Measurements from ENCODE around the gene SLC25A13. TPM values are rescaled to one million over a fixed set of nuclear protein-coding genes. Genes with fewer than 3 reads are reported as not detected.

SLC25A13 gene
- total RNA-seq, 2 donors from 2014 or later: 94.3 to 114 TPM

DNA sequence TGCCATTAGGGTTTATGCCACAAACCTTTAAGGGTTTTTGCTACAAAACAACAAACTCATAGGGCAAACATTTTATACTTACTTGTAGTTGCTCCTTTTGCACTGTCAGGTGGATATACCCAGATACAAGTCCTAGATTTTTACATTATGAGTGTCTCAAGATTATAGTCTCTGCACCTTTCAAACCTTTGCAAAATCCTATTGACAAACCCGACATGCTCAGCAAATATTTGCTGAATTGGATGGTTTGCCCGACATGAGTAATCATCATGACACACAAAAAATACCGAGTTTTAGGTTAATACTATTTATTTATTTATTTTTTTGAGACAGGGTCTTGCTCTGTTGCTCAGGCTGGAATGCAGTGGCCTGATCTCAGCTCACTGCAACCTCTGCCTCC lies 117.3 kb downstream of the SLC25A13 start:
- no peaks in the 10 kb centered on the region for H3K9me3 ChIP-seq (ENCODE audit: control insufficient read depth, low read length)
- peaks cover 5% of the 10 kb centered on the region for H3K4me1 Mint-ChIP-seq
- TF ChIP-seq, protein P1, sequence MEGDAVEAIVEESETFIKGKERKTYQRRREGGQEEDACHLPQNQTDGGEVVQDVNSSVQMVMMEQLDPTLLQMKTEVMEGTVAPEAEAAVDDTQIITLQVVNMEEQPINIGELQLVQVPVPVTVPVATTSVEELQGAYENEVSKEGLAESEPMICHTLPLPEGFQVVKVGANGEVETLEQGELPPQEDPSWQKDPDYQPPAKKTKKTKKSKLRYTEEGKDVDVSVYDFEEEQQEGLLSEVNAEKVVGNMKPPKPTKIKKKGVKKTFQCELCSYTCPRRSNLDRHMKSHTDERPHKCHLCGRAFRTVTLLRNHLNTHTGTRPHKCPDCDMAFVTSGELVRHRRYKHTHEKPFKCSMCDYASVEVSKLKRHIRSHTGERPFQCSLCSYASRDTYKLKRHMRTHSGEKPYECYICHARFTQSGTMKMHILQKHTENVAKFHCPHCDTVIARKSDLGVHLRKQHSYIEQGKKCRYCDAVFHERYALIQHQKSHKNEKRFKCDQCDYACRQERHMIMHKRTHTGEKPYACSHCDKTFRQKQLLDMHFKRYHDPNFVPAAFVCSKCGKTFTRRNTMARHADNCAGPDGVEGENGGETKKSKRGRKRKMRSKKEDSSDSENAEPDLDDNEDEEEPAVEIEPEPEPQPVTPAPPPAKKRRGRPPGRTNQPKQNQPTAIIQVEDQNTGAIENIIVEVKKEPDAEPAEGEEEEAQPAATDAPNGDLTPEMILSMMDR (conservative IDR thresholded peaks at IDR 0.05): no peak
- no peak overlapping the region for H3K4me3 ChIP-seq (ENCODE audit: low read length)
- no peak overlapping the region for H3K27ac ChIP-seq (ENCODE audit: low read depth, low read length)
- H3K4me1 ChIP-seq (ENCODE audit: control insufficient read depth, insufficient read depth, low read length): no peaks in the 10 kb centered on the region
- H3K36me3 ChIP-seq (ENCODE audit: control insufficient read depth, insufficient read depth, low read length): peaks cover 27% of the 10 kb centered on the region
- H3K9ac ChIP-seq (ENCODE audit: extremely low read depth, low read length, poor library complexity, severe bottlenecking): no peak overlapping the region
- H3K4me3 Mint-ChIP-seq: no peak overlapping the region
- H3K27ac Mint-ChIP-seq: no peak overlapping the region
- peaks cover 22% of the 10 kb centered on the region for H3K36me3 Mint-ChIP-seq (ENCODE audit: low read depth)
- no peaks in the 10 kb centered on the region for H3K27me3 ChIP-seq (ENCODE audit: control insufficient read depth, insufficient read depth, low read length, poor library complexity, severe bottlenecking)
- no peak for DNase-seq
- H3K9me3 Mint-ChIP-seq: no peaks in the 10 kb centered on the region
- WGBS, 2 experiments (ENCODE audit: insufficient coverage in 1 of 2, insufficient read length in 1 of 2): 96 to 100% methylated on average over 2 to 3 of the region's 3 CpGs
- H3K27me3 Mint-ChIP-seq (ENCODE audit: insufficient read depth): no peaks in the 10 kb centered on the region

DNA sequence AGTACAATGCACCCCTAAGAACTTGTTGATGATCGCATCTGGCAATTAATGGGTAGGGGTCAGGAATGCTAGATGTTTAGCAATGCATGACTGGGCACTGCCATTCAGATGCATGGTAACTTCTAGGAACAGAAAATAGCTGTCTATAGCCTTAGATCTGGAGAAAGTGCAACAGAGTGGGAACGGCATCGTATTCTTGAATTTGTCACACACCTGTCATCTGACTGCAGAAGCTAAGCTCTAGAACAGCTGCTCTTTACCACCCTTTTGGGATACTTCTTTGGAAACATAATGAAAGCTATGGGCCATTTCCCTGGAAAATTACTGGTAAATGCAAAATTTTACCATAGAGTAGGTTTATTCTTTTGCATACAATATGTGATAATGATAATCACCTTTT lies 118.1 kb downstream of the SLC25A13 start:
- no peak for DNase-seq
- no peaks in the 10 kb centered on the region for H3K9me3 Mint-ChIP-seq
- Histone ChIP-seq H3K4me3 (ENCODE audit: low read length) (no peak overlapping the region), H3K9me3 (ENCODE audit: control insufficient read depth, low read length) (no peaks in the 10 kb centered on the region), H3K4me1 (ENCODE audit: control insufficient read depth, insufficient read depth, low read length) (no peaks in the 10 kb centered on the region), H3K27ac (ENCODE audit: low read depth, low read length) (no peak overlapping the region), H3K27me3 (ENCODE audit: control insufficient read depth, insufficient read depth, low read length, poor library complexity, severe bottlenecking) (no peaks in the 10 kb centered on the region), H3K36me3 (ENCODE audit: control insufficient read depth, insufficient read depth, low read length) (peaks cover 27% of the 10 kb centered on the region), H3K9ac (ENCODE audit: extremely low read depth, low read length, poor library complexity, severe bottlenecking) (no peak overlapping the region)
- peaks cover 16% of the 10 kb centered on the region for H3K36me3 Mint-ChIP-seq (ENCODE audit: low read depth)
- H3K27me3 Mint-ChIP-seq (ENCODE audit: insufficient read depth): no peaks in the 10 kb centered on the region
- TF ChIP-seq, protein P1 (conservative IDR thresholded peaks at IDR 0.05): no peak
- H3K4me1 Mint-ChIP-seq: peaks cover 8% of the 10 kb centered on the region
- H3K4me3 Mint-ChIP-seq: no peak overlapping the region
- WGBS, 2 experiments (ENCODE audit: insufficient coverage in 1 of 2, insufficient read length in 1 of 2): 95 to 100% methylated on average over 3 of the region's 3 CpGs
- no peak overlapping the region for H3K27ac Mint-ChIP-seq

DNA sequence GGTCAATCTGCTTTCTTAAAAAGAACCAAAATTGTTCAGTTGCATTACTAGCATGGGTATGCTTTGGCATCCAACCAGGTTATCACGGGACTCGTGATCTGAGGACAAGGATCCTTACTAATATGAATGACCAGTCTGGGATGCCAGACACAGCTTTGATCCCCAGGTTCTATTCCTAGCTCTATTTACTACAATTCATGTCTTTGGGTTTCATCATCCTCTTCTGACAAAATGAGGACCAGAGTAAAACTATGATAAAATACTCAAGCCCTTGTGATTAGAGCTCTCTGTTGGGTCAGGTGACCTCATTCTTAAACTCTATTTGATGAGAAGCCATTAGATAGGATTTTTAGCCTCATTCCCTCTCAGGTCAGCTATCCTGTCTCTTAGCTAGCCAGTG lies 119.8 kb downstream of the SLC25A13 start:
- Histone ChIP-seq H3K36me3 (ENCODE audit: control insufficient read depth, insufficient read depth, low read length) (peaks cover 19% of the 10 kb centered on the region), H3K4me3 (ENCODE audit: low read length) (no peak overlapping the region), H3K9ac (ENCODE audit: extremely low read depth, low read length, poor library complexity, severe bottlenecking) (no peak overlapping the region), H3K27me3 (ENCODE audit: control insufficient read depth, insufficient read depth, low read length, poor library complexity, severe bottlenecking) (no peaks in the 10 kb centered on the region), H3K4me1 (ENCODE audit: control insufficient read depth, insufficient read depth, low read length) (no peaks in the 10 kb centered on the region), H3K9me3 (ENCODE audit: control insufficient read depth, low read length) (no peaks in the 10 kb centered on the region), H3K27ac (ENCODE audit: low read depth, low read length) (no peak overlapping the region)
- no peak for DNase-seq
- TF ChIP-seq, protein P1 (conservative IDR thresholded peaks at IDR 0.05): no peak
- H3K27me3 Mint-ChIP-seq (ENCODE audit: insufficient read depth): no peaks in the 10 kb centered on the region
- peaks cover 6% of the 10 kb centered on the region for H3K36me3 Mint-ChIP-seq (ENCODE audit: low read depth)
- H3K27ac Mint-ChIP-seq: no peak overlapping the region
- no peaks in the 10 kb centered on the region for H3K9me3 Mint-ChIP-seq
- H3K4me3 Mint-ChIP-seq: no peak overlapping the region
- 90 to 98% methylated on average over 2 of the region's 2 CpGs for WGBS, 2 experiments (ENCODE audit: insufficient coverage in 1 of 2, insufficient read length in 1 of 2)
- H3K4me1 Mint-ChIP-seq: peaks cover 19% of the 10 kb centered on the region

Data from endodermal cell (in vitro differentiated cells).